GM23248 (cell line): ENCODE data around the gene LIN28A.

Experiments used
- EZH2 ChIP-seq: fragments of 200-600 bp; sonication (generic); IDR thresholded peaks from 2 replicates; pipeline ENCODE4 v1.6.1; 2018; ENCODE audit warnings: antibody characterized with exemption, mild to moderate bottlenecking; ENCODE audit not compliant: insufficient read depth, poor library complexity, severe bottlenecking
- EZH2phosphoT487 ChIP-seq: fragments of 200-600 bp; sonication (generic); IDR thresholded peaks from 2 replicates; pipeline ENCODE4 v1.6.1; 2018; ENCODE audit warnings: antibody characterized with exemption, moderate library complexity, mild to moderate bottlenecking, low read depth; ENCODE audit not compliant: insufficient read depth

DNA sequence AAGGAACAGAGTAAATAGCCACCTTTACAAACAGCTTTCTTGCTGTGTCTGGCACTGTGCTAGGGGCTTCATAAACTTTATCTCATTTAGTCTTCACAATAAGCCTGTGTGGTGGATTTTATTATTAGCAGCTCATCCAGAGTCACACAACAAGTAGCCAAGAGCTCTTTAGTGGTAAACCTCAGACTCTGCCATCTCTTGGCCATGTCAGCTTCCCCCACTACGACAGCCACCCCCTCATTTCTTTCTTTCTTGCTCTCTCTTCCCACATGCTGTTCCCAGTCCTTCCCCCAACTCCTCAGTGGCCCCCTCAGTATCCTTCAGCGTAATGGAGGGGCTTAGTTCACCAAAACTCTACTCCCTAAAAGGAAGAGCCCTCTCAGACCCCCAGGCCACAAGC is 36.8 kb upstream of the LIN28A start:
- TF ChIP-seq EZH2 (no peak), EZH2phosphoT487 (no peak)
